SHP77 (cell line): ENCODE data around the gene SIL1.
"Not testable (repeated sequence)": the region's sequence is repeated elsewhere in the genome, so short reads cannot be mapped to it uniquely, and the experiment has no call there.

Experiments
- DNase-seq, 2 experiments: peaks; one replicate each; lab custom pipeline; 2025; lab: John Stamatoyannopoulos, UW

Gene SIL1

DNA sequence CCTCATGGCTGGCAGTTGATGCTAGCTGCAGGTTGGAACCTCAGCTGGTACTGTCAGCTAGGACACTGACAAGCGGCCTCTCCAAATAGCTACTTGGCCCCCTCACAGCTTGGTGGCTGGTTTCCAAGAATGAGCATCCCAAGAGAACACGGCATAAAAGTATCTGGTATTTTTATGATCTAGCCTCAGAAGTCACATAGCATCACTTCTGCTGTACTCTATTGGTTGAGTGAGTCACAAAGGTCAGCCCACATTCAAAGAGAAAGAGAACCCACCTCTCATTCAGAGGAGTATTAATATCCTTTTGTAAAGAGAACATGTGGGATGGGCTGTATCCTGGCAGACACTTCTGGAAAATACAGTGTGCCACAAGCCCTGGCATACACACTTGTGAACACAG lies 6.0 kb upstream of the SIL1 start:
- no peak for DNase-seq

GRCh38 chr5:139199321-139199720 lies 1.2 kb upstream of the SIL1 start:
- DNase-seq, result no peak

DNA sequence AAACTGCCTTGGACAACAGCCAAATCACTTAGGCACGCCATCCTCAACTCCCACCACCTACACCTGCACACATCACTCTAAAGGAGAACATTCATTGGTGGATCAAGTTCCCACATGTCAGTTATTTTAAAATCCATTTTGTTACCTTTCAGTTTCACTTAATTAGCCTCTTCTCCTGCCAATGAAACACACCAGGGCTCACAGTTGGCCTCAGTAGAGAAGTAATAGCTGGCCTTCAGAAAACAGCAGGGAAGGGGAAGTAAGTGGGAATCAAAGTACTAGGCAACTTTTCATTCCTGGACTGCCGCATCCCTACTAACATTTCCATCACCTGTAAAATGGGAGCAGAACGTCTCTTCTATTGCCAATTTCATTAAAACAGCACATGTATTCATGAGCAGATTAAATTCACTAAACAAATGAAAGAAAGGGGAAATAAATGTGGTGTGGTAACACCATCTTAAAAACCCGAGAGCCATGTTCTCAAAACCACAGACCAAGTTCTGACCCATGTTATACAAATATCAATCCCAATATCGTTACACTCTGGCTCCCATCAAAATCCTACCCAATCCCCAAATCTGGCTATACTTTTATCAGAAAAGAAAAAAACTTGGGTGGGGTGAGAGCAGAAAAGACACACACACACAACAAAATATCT lies 1.7 kb downstream of the SIL1 start:
- DNase-seq, result no peak

DNA sequence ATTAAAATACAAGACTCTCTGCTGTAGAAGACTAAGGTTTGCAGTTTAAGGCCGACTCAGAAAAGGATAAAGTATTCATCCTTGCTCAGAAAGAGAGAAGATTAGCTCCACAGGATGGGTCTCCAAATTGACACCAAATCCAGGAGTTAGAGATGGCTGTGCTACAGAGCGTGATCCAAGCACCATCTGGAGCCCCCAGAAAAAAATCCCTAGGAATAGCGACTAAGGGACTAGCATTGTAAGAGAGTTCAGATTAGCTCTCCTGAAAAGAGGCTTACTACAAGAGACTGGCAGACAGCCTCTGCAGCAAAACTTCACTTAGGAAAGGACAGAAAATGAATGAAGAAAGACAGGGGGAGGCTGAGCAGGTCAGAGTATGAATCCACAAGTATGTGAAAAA lies 3.7 kb downstream of the SIL1 start:
- no peak for DNase-seq

DNA sequence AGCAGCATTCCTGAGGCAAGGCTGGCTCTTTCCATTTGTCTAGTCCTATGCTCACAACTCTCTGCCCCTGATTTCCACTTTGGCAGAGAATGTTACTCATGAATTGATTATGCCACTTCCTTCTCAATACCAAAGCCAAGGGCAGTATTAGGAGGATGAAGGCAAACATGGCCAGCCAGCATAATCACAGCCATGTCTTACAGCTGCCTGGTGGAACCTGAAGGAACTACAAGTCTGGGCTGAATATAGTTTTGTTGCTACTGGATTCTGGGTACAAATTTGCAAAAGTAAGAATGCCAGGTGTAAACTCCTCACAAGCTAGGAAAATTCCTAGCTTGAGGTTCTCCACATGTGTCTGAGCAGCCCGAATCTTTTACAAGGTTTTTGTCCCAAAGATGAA lies 4.2 kb downstream of the SIL1 start:
- DNase-seq, result peak in 1 of 2 experiments; percentile 12

DNA sequence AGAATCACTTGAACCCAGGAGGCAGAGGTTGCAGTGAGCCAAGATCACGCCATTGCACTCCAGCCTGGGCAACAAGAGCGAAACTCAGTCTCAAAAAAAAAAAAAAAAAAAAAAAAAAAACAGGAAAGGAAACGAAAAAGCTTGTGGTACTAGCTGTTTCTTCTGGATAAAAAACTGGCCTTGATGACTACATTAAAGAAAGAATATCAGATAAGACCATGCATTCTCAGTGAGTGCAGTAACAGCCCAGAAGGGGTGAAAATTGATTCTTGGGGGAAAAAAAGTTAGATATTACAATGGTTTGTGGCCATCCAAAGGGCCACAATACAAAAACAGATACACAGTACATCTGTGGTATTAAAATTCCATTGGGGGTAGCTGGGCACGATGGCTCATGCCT lies 5.3 kb downstream of the SIL1 start:
- not testable (repeated sequence) for DNase-seq

DNA sequence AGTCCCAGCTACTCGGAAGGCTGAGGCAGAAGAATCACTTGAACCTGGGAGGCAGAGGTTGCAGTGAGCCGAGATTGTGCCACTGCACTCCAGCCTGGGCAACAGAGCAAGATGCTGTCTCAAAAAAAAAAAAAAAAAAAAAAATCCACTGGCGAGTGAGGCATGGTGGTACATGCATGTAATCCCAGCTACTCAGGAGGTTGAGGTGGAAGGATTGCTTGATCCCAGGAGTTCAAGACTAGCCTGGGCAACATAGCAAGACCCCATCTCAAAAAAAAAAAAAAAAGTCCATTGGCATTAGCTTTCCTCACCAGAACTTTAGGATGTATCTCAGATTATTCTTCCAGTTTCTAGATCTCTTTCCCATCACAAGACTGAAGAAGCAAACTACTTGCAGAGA lies 6.2 kb downstream of the SIL1 start:
- not testable (repeated sequence) for DNase-seq

DNA sequence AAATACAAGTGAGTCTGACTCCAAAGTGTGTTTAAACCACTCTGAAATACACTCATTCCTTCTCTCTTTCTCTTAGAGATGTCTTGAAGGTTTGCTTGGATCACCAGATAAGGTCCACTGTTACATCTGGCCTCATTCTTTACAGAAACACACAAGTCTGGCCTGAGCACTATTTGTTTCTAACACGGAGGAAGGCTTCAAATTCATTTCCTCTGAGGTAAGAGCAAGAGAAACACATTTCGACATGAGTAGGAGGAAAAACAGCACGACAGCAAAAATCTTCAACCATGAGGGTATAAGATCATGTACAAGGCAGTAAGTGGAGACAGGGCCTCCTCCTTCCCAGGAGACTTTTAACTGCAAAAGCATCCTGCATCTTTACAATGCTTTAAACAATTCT lies 8.0 kb downstream of the SIL1 start:
- no peak for DNase-seq

DNA sequence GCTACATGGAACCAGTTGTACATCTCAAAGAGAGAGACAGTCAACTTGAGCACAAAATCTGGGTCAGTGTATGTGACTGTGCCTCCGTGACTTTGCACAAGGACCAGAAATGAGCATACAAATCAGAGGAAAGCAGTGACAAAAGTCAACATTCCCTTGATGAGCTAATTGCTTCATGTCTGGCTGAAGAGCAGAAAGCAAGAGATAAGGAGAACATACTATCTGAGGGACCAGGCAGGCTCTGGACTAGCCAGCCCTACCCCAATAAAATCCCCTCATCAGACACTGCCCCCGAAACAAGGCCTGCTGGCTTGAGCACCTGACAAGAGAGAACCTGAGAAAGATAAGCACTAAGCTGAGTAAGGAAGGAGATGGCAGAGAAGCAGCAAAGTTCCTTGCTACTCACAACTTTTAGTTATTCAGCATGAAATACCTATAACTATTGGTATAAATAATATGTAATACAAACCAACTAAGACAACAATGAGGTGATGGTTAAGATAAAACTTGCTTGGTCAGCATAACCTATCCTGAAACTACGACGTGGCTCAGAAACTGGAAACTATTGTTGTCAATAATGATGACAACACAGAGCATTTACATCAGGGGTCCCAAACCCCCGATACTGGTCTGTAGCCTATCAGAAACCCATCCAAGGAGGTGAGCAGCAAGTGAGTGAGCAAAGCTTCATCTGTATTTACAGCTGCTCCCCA lies 9.5 kb downstream of the SIL1 start:
- DNase-seq, result no peak

DNA sequence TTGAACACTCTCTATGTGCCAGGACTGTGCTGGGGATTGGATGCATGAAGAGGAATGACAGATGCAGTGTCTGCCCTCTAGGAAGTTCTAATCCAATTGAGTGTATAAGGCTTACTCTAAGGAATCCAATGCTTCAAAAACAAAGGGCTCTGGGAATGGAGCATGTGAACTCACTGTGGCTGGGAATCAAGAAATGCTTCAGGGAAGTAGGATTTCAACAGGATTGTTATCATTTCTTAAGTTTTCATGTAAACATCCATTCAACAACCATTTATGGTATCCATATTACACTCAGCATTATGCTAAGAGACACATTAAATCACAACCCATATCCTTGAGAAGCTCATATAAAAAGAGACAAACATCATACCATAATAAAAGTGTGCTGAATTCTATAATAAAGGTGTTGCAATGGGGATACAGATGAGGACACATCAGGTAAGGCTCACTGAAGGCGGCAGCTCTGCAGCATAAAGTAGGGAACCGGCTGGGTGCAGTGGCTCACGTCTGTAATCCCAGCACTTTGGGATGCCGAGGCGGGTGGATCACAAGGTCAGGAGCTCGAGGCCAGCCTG lies 11.3 kb downstream of the SIL1 start:
- DNase-seq, result no peak

DNA sequence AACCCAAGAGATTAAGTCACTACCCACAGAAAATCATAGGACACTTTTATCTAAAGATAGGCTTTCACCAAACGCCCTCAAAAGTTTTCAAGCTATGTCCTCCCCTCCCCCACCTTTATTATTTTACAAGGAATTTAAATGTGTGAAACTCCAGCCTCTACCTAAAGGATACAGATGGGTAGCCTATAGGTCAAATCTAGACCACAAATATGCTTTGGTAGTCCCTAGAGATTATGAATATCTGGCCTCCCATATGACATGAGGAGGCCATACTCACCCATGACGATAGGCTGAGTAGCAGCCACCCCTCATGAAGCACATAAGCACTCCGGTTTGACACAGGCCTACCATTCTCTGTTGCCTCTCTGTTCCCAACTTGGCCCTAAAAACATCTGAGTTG lies 11.9 kb downstream of the SIL1 start:
- no peak for DNase-seq

GRCh38 chr5:139185589-139185988 lies 12.6 kb downstream of the SIL1 start:
- no peak for DNase-seq

DNA sequence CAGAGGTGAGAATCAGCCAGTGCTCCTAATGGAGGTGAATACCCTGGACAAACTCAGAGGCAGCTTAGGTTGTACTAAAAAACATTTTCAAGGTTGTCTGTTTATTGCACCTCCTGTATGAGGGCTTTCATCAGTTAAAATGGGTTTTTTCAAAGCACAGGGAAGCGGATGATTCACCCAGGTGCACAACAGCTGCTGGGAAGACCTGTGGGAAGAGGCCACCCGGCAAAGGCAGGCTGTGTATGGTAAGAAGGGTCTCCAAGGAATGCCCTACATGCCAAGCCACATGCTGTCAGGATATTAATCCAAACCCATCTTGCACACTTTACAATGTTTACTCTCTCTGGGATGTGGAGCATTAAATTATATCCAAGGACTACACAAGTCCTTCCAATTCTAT lies 14.7 kb downstream of the SIL1 start:
- no peak for DNase-seq

GRCh38 chr5:139182528-139183296 lies 15.5 kb downstream of the SIL1 start:
- DNase-seq, result no peak

GRCh38 chr5:139181835-139182452 lies 16.2 kb downstream of the SIL1 start:
- no peak for DNase-seq

DNA sequence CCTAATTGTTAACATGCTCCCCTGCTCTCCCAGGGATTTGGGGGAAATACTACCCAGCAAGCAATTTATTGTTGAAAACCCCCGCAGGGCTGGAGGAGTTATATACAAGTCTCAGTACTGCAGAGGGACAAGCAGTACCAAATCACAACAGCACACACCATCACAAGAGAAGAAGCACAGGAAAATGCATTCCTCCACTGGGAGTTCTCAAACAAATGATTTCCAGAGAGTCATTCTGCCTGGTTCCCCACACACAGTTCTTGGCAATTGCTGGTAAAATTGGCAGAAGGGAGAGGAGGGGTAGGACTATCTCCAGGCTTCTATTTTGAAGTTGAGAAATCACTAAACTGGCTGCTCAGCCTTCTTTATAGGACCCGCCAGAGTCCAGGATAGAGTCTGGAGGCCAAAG lies 16.8 kb downstream of the SIL1 start:
- DNase-seq, result no peak

DNA sequence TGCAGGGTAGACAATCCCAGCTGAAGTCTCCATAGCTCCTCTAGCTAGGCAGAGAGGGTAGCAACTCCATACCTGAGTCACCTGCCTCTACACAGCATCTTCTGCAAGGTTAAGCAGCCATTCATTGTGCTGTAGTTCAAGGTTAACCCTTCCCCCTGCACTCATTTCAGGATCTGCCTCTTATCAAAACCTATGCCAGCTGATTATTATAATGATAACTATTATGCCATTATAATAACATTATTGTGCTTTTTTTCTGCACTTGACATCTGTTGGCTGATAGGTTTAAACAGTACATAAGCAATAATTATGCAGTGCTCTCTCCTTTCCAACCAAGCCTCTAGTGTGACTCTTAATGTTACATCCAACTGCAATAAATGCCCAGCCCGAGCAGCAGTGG lies 17.3 kb downstream of the SIL1 start:
- no peak for DNase-seq

- DNase-seq, result not testable (repeated sequence)
These were observed 18.2 kb downstream of the SIL1 start for GRCh38 chr5:139179778-139180513.

- no peak for DNase-seq
These were observed 19.2 kb downstream of the SIL1 start for GRCh38 chr5:139178935-139179334.

GRCh38 chr5:139178589-139178917 lies 19.6 kb downstream of the SIL1 start:
- no peak for DNase-seq

DNA sequence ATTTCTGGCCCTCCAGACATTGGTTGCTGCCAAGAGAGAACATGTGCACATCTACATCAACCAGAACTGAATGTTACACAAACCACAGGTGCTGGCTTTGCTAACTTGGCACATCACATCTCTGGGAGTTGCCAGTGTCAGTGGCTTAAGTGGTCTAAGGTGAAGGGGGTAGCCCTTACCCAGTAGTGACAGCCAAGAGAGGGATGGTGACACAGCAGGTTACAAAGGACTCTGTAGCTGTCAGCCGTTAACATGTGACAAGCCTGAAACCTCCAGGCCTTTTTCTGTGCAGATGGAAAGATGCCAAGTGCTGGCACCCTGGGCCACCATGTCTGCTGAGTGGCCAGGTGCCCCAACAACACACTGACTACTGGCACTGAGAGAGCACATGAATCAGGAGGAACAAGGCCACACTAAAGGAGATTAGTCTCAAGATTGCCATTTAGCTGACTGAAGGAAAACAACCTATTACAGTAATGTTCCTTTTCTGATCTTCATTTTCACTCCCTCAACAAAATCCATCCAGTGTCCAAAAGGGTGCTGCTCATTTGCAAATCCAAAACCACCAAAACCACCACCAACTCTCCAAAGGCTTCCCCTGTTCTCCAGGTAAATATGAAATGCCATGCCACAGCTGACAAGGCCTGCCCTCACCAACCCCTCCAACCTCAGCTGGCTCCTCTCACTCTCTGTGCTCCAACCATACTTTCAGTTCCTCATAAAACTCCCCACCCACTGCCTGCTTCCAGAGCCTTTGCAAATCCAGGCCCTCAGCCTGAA lies 20.2 kb downstream of the SIL1 start:
- DNase-seq, result peak; percentile 71 to 72
